HEK293 (cell line): ENCODE results near the gene A2ML1.
"Not testable (repeated sequence)": the region's sequence is repeated elsewhere in the genome, so short reads cannot be mapped to it uniquely, and the experiment has no call there.

Source experiments
- ZEB2 ChIP-seq: fragments of 450-650 bp; formaldehyde crosslinking; IDR thresholded peaks from 2 replicates; pipeline ENCODE4 v1.5.1; 2016; ENCODE audit warnings: missing biosample characterization, missing genetic modification characterization
- TF ChIP-seq, protein P1 (sequence below): fragments of 450-650 bp; formaldehyde crosslinking; IDR thresholded peaks from 2 replicates; pipeline ENCODE4 v1.5.1; 2016; ENCODE audit warnings: missing biosample characterization, missing genetic modification characterization

- TF ChIP-seq, protein P1, sequence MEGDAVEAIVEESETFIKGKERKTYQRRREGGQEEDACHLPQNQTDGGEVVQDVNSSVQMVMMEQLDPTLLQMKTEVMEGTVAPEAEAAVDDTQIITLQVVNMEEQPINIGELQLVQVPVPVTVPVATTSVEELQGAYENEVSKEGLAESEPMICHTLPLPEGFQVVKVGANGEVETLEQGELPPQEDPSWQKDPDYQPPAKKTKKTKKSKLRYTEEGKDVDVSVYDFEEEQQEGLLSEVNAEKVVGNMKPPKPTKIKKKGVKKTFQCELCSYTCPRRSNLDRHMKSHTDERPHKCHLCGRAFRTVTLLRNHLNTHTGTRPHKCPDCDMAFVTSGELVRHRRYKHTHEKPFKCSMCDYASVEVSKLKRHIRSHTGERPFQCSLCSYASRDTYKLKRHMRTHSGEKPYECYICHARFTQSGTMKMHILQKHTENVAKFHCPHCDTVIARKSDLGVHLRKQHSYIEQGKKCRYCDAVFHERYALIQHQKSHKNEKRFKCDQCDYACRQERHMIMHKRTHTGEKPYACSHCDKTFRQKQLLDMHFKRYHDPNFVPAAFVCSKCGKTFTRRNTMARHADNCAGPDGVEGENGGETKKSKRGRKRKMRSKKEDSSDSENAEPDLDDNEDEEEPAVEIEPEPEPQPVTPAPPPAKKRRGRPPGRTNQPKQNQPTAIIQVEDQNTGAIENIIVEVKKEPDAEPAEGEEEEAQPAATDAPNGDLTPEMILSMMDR (tag by site-specific recombination) = not testable (repeated sequence)
- TF ChIP-seq ZEB2 = not testable (repeated sequence)
Measured at GRCh38 chr12:8807084-8807483, 15.3 kb upstream of the A2ML1 start.
